ENCODE results near the gene NID2.

The NID2 gene

GRCh38 chr14:52061390-52061789 is 7.5 kb downstream of the NID2 start:
- no peak for TF ChIP-seq CTCF (IDR thresholded peaks at IDR 0.05; ENCODE audit: control extremely low read depth, extremely low read depth, low read depth, missing control alignments)
- POLR2A ChIA-PET: no interaction called here
- no peak for DNase-seq (ENCODE audit: extremely low spot score)
- CTCF ChIA-PET: no interaction called here

GRCh38 chr14:52060080-52060479 is 8.8 kb downstream of the NID2 start:
- no peak for TF ChIP-seq CTCF (IDR thresholded peaks at IDR 0.05; ENCODE audit: control extremely low read depth, extremely low read depth, low read depth, missing control alignments)
- POLR2A ChIA-PET: no interaction called here
- no peak for DNase-seq (ENCODE audit: extremely low spot score)
- CTCF ChIA-PET: interaction anchor here (1.2 to 1.9 kb wide), 2 partner anchors 9 to 23 kb away, joined by 3 to 7 read pairs; no protein-coding TSS in a partner anchor

GRCh38 chr14:52059649-52060048 is 9.2 kb downstream of the NID2 start:
- POLR2A ChIA-PET: no interaction called here
- TF ChIP-seq CTCF (IDR thresholded peaks at IDR 0.05; ENCODE audit: control extremely low read depth, extremely low read depth, low read depth, missing control alignments): no peak
- no peak for DNase-seq (ENCODE audit: extremely low spot score)
- CTCF ChIA-PET: interaction anchor here (1.2 to 1.9 kb wide), 2 partner anchors 8 to 24 kb away, joined by 3 to 7 read pairs; no protein-coding TSS in a partner anchor

- DNase-seq (ENCODE audit: extremely low spot score): no peak
- ChIA-PET POLR2A (no interaction called here), CTCF (interaction anchor here (1.9 kb wide), 1 partner anchor 25 kb away, joined by 7 read pairs; no protein-coding TSS in a partner anchor)
- TF ChIP-seq CTCF (IDR thresholded peaks at IDR 0.05; ENCODE audit: control extremely low read depth, extremely low read depth, low read depth, missing control alignments): no peak
Measured at GRCh38 chr14:52058341-52058740, 10.5 kb downstream of the NID2 start.

- CTCF ChIA-PET: no interaction called here
- no peak for DNase-seq (ENCODE audit: extremely low spot score)
- POLR2A ChIA-PET: no interaction called here
- TF ChIP-seq CTCF (IDR thresholded peaks at IDR 0.05; ENCODE audit: control extremely low read depth, extremely low read depth, low read depth, missing control alignments): no peak
Measured at GRCh38 chr14:52055167-52055566, 13.7 kb downstream of the NID2 start.

GRCh38 chr14:52054678-52055077 is 14.2 kb downstream of the NID2 start:
- ChIA-PET POLR2A (no interaction called here), CTCF (no interaction called here)
- no peak for DNase-seq (ENCODE audit: extremely low spot score)
- no peak for TF ChIP-seq CTCF (IDR thresholded peaks at IDR 0.05; ENCODE audit: control extremely low read depth, extremely low read depth, low read depth, missing control alignments)

GRCh38 chr14:52053044-52053443 is 15.8 kb downstream of the NID2 start:
- no peak for TF ChIP-seq CTCF (IDR thresholded peaks at IDR 0.05; ENCODE audit: control extremely low read depth, extremely low read depth, low read depth, missing control alignments)
- ChIA-PET CTCF (interaction anchor here (2.2 kb wide), 1 partner anchor 9 kb away, joined by 6 read pairs; no protein-coding TSS in a partner anchor), POLR2A (no interaction called here)
- DNase-seq (ENCODE audit: extremely low spot score): no peak

Data from GM10248 (cell line).